GM19351 (cell line): ENCODE data around the gene ZACN.

ENCODE experiments used
- ATAC-seq: cut with Tn5 transposase; IDR thresholded peaks from one replicate; pipeline ENCODE4 v1.9.1; 2021; ENCODE audit warnings: mild to moderate bottlenecking, moderate library complexity; ENCODE audit not compliant: unreplicated experiment

ZACN gene

DNA sequence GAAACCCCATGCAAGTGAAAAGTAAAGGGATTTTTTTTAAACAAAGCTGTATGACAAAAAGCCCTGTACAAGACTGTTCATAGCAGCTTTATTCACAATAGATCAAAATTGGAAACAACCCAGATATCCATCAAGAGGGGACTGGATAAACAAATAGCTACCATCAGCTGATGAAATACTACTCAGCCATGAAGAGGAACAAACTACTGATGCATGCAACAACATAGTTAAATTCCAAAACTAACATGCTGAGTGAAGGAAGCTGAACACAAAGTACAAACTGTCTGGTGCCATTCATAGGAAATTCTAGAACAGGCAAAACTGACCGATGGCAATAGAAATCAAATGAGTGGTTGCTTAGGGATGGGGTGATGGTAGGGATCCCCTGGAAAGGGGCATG lies 46.9 kb downstream of the ZACN start:
- ATAC-seq = no peak

DNA sequence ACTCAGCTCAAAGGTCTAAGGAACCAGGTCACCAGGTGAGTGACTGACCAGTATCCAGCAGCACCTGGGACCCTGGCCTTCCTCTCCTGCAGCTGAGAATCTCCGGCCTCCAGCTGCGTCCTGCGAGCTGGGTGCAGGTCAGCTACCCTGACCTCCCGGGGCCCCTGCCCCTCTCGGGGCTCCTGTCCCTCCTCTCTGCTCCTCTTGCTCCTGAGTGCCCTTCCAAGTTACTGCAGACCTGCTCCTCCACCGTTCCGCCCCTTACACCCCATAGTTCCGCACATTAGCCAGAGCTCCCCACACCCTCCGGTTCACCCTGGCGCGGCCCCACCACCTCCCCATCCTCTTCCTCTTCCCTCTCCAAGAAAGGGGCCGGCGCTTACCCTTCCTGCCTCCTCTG lies 51.5 kb downstream of the ZACN start:
- ATAC-seq = no peak

DNA sequence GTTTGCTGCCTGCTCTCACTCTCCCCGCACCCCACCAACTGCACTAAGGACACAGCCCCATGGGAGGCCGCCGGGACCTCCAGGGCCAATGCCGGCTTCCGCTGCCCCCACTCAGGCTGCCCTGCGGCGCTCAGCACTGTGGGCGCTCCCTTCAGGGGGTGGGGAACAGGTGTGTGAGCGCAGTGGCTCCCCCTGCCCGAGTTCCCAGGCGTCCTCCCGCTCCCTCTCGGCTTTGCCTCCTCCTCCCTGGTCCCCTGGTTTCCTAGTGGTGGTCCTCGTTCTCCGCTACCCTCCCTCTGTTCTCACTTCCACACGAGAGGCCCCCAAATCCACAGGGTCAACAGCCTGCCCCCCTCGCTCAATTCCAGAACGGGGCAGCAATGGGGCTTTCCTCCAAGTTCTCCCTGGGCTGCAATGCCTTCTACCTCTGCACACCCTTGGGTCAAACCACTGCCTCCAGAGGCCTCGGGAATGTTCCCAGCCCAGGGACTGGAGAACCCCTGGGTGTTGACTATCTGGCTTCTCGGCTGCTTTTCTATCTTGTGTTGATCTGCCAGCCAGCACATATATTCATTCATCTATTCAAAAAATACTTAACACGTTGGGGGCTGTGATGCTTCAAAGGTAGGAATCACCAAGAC lies 52.2 kb downstream of the ZACN start:
- no peak for ATAC-seq

GRCh38 chr17:76131692-76132573 lies 53.0 kb downstream of the ZACN start:
- ATAC-seq = no peak
